ENCODE results near the gene ENTPD7.

Gene ENTPD7, protein sequence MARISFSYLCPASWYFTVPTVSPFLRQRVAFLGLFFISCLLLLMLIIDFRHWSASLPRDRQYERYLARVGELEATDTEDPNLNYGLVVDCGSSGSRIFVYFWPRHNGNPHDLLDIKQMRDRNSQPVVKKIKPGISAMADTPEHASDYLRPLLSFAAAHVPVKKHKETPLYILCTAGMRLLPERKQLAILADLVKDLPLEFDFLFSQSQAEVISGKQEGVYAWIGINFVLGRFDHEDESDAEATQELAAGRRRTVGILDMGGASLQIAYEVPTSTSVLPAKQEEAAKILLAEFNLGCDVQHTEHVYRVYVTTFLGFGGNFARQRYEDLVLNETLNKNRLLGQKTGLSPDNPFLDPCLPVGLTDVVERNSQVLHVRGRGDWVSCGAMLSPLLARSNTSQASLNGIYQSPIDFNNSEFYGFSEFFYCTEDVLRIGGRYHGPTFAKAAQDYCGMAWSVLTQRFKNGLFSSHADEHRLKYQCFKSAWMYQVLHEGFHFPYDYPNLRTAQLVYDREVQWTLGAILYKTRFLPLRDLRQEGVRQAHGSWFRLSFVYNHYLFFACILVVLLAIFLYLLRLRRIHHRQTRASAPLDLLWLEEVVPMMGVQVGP

DNA sequence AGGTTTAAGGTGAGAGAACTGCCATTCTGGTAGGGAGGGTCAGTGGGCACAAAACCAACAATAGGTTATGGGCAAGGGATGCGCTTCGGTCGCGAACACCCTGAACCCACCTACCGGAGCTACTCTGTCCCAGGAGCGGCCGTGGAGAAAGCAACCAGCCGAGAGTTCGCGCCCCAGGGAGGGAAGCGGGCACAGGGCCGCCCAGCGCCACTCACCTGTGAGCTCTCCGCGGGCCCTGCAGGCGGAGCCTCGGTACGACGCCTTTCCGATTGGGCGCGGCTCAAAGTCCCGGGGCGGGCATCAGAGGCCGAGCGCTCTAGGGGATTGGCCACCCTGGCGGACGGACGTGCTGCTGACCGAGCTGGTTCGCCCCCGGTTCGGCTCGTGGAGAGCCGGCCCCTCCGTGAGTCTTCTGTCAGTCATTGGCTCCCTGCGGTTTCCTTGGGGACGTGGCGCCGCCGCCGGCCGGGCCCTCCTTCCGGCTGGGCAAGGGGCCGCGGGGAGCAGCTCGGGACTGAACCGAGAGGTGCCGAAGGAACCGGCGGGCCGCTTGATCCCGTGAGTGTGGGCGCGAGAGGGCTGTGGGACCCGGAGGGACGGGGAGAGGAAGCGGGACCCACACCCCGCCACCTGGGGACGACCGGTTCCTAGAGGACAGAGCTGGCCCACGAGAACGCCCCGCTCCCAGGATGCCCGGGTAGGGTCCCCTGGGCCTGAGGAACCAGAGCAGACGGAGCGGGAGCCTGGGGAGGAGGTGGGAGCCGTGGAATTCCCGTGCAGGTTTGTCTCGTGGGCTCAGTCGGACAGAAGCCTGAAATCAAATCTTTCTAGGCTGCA lies at the start of gene ENTPD7:
Gene ENTPD7, plus strand, starts transcription at position 479 of the 837 bp plus-strand sequence. CDS start 448 bp downstream, outside the sequence.
- H3K9me3 ChIP-seq (ENCODE audit: control insufficient read depth, insufficient read depth, low read length) = no peaks in the 10 kb centered on the region
- DNase-seq (ENCODE audit: low read depth, low spot score) = peak; percentile 92
- peak within 1 kb of the TSS; percentile 73; the same call in 1 of the 2 replicates for H3K4me3 ChIP-seq (ENCODE audit: low read length)
- no peaks in the 10 kb centered on the region for H3K4me1 ChIP-seq (ENCODE audit: control insufficient read depth, insufficient read depth, low read length)
- no peaks in the 10 kb centered on the region for H3K36me3 ChIP-seq (ENCODE audit: control insufficient read depth, insufficient read depth, low read length)
- H3K27me3 ChIP-seq (ENCODE audit: control insufficient read depth, insufficient read depth, low read length) = no peaks in the 10 kb centered on the region; the same call in 1 of the 2 replicates
- no peak within 1 kb of the TSS for H3K27ac ChIP-seq (ENCODE audit: low read length)
- no CpG with 5 or more reads among the region's 71 CpGs for WGBS (ENCODE audit: insufficient coverage, insufficient read length)

DNA sequence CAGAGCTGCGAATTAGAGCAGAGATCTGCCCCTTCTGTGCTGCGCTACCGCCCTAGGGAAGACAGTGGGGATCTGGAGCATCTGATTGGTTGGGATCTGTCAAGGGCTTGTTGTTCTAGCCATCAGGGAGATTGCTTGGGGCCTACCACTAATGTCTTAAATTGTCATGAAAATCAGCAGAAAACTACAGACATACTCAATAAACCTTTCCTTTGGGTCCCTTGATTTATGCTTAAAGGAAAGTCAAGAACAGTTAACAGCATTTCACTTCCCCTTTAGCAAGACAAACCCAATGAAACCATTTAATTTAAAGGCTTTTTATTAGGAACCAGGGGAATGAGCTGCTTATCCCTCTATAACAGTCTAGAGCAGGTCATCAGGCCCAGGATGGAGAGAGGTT lies 49.1 kb upstream of the ENTPD7 start:
- H3K9me3 ChIP-seq (ENCODE audit: control insufficient read depth, insufficient read depth, low read length) = no peaks in the 10 kb centered on the region
- no peak overlapping the region for H3K27ac ChIP-seq (ENCODE audit: low read length)
- H3K27me3 ChIP-seq (ENCODE audit: control insufficient read depth, insufficient read depth, low read length) = no peaks in the 10 kb centered on the region
- H3K4me1 ChIP-seq (ENCODE audit: control insufficient read depth, insufficient read depth, low read length) = no peaks in the 10 kb centered on the region
- 0 out of 2 replicates have a peak, but pooled peaks cover 4% of the 10 kb centered on the region for H3K36me3 ChIP-seq (ENCODE audit: control insufficient read depth, insufficient read depth, low read length)
- no peak overlapping the region for H3K4me3 ChIP-seq (ENCODE audit: low read length)
- no CpG with 5 or more reads among the region's 3 CpGs for WGBS (ENCODE audit: insufficient coverage, insufficient read length)
- no peak for DNase-seq (ENCODE audit: low read depth, low spot score)

DNA sequence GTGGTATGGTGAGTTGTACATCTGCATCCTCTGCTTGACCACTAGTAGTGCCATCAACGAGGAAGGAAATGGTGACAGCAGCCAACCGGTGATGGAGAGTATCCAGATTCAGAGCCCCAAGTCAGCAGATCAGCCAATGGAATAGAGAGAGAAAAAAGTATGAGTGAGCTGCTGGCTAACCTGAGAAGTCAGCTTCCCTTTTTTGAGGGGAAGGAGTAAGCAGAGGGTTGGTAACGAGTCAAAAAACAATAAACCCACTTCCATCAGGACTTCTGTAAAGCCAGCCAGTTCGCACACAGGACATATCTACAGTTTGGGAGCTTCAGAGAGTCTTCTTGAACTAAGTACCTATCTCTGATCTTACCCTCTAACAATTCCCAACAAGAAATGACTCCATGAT lies 48.0 kb upstream of the ENTPD7 start:
- DNase-seq (ENCODE audit: low read depth, low spot score) = no peak
- Histone ChIP-seq H3K4me1 (ENCODE audit: control insufficient read depth, insufficient read depth, low read length) (no peaks in the 10 kb centered on the region), H3K27me3 (ENCODE audit: control insufficient read depth, insufficient read depth, low read length) (no peaks in the 10 kb centered on the region), H3K4me3 (ENCODE audit: low read length) (no peak overlapping the region), H3K9me3 (ENCODE audit: control insufficient read depth, insufficient read depth, low read length) (no peaks in the 10 kb centered on the region), H3K27ac (ENCODE audit: low read length) (no peak overlapping the region), H3K36me3 (ENCODE audit: control insufficient read depth, insufficient read depth, low read length) (0 out of 2 replicates have a peak, but pooled peaks cover 4% of the 10 kb centered on the region)
- no CpG with 5 or more reads among the region's 4 CpGs for WGBS (ENCODE audit: insufficient coverage, insufficient read length)

GRCh38 chr10:99612167-99612831 lies 47.0 kb upstream of the ENTPD7 start:
- Histone ChIP-seq H3K36me3 (ENCODE audit: control insufficient read depth, insufficient read depth, low read length) (0 out of 2 replicates have a peak, but pooled peaks cover 4% of the 10 kb centered on the region), H3K9me3 (ENCODE audit: control insufficient read depth, insufficient read depth, low read length) (no peaks in the 10 kb centered on the region), H3K4me1 (ENCODE audit: control insufficient read depth, insufficient read depth, low read length) (no peaks in the 10 kb centered on the region), H3K27me3 (ENCODE audit: control insufficient read depth, insufficient read depth, low read length) (no peaks in the 10 kb centered on the region), H3K4me3 (ENCODE audit: low read length) (no peak overlapping the region), H3K27ac (ENCODE audit: low read length) (no peak overlapping the region)
- no CpG with 5 or more reads among the region's 7 CpGs for WGBS (ENCODE audit: insufficient coverage, insufficient read length)
- no peak for DNase-seq (ENCODE audit: low read depth, low spot score)

GRCh38 chr10:99615426-99615825 lies 43.9 kb upstream of the ENTPD7 start:
- no peak overlapping the region for H3K4me3 ChIP-seq (ENCODE audit: low read length)
- H3K9me3 ChIP-seq (ENCODE audit: control insufficient read depth, insufficient read depth, low read length) = no peaks in the 10 kb centered on the region
- DNase-seq (ENCODE audit: low read depth, low spot score) = no peak
- H3K4me1 ChIP-seq (ENCODE audit: control insufficient read depth, insufficient read depth, low read length) = no peaks in the 10 kb centered on the region
- 0 out of 2 replicates have a peak, but pooled peaks cover 4% of the 10 kb centered on the region for H3K36me3 ChIP-seq (ENCODE audit: control insufficient read depth, insufficient read depth, low read length)
- H3K27ac ChIP-seq (ENCODE audit: low read length) = no peak overlapping the region
- WGBS (ENCODE audit: insufficient coverage, insufficient read length) = no CpG with 5 or more reads among the region's 4 CpGs
- no peaks in the 10 kb centered on the region for H3K27me3 ChIP-seq (ENCODE audit: control insufficient read depth, insufficient read depth, low read length)

GRCh38 chr10:99617696-99618095 lies 41.6 kb upstream of the ENTPD7 start:
- no peaks in the 10 kb centered on the region for H3K27me3 ChIP-seq (ENCODE audit: control insufficient read depth, insufficient read depth, low read length)
- no peaks in the 10 kb centered on the region for H3K9me3 ChIP-seq (ENCODE audit: control insufficient read depth, insufficient read depth, low read length)
- WGBS (ENCODE audit: insufficient coverage, insufficient read length) = no CpG with 5 or more reads among the region's 2 CpGs
- no peaks in the 10 kb centered on the region for H3K36me3 ChIP-seq (ENCODE audit: control insufficient read depth, insufficient read depth, low read length)
- DNase-seq (ENCODE audit: low read depth, low spot score) = no peak
- H3K27ac ChIP-seq (ENCODE audit: low read length) = no peak overlapping the region
- H3K4me3 ChIP-seq (ENCODE audit: low read length) = no peak overlapping the region
- no peaks in the 10 kb centered on the region for H3K4me1 ChIP-seq (ENCODE audit: control insufficient read depth, insufficient read depth, low read length)

DNA sequence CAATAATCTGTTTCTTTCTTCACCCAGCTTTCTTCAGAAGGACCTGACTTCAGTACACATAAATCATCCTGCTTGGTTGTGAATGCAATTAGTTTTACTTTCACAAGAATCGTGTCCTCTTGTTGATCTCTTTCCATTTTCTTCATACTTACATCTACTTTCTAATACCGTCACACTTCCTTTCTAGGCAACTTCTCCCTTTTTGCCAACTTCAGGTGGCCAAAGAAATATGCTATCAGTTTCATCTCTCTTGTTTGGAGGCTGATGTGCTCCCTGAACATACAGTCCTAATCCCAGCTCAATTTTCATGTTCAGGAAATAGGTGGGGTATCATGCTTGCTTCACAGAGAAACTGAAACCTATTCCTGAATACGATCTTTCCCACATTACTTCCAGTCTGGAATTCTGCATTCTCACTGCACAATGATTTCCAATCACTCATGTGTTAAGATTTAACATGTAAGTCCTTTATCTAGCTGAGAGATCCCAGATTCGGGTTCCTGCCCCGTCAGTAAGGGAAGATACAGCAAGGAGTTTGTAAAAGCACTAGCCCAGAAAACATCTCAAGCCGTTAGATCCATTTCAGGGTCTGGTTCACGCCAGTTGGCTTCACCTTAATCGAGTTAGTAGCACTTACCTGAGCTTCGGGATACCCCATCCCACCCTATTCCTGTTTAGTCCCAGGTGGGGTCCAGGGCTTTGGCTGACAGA lies 40.1 kb upstream of the ENTPD7 start:
- Histone ChIP-seq H3K27ac (ENCODE audit: low read length) (no peak overlapping the region), H3K4me1 (ENCODE audit: control insufficient read depth, insufficient read depth, low read length) (no peaks in the 10 kb centered on the region), H3K36me3 (ENCODE audit: control insufficient read depth, insufficient read depth, low read length) (no peaks in the 10 kb centered on the region), H3K27me3 (ENCODE audit: control insufficient read depth, insufficient read depth, low read length) (no peaks in the 10 kb centered on the region), H3K4me3 (ENCODE audit: low read length) (peak overlapping the region; percentile 78; the same call in 1 of the 2 replicates), H3K9me3 (ENCODE audit: control insufficient read depth, insufficient read depth, low read length) (no peaks in the 10 kb centered on the region)
- WGBS (ENCODE audit: insufficient coverage, insufficient read length) = 100% methylated on average over 2 of the region's 9 CpGs
- DNase-seq (ENCODE audit: low read depth, low spot score) = no peak

- DNase-seq (ENCODE audit: low read depth, low spot score) = peak; percentile 99
- H3K36me3 ChIP-seq (ENCODE audit: control insufficient read depth, insufficient read depth, low read length) = no peaks in the 10 kb centered on the region
- H3K27me3 ChIP-seq (ENCODE audit: control insufficient read depth, insufficient read depth, low read length) = no peaks in the 10 kb centered on the region
- no peak within 1 kb of the TSS for H3K27ac ChIP-seq (ENCODE audit: low read length)
- H3K4me3 ChIP-seq (ENCODE audit: low read length) = peak within 1 kb of the TSS; percentile 78
- no CpG with 5 or more reads among the region's 75 CpGs for WGBS (ENCODE audit: insufficient coverage, insufficient read length)
- no peaks in the 10 kb centered on the region for H3K9me3 ChIP-seq (ENCODE audit: control insufficient read depth, insufficient read depth, low read length)
- H3K4me1 ChIP-seq (ENCODE audit: control insufficient read depth, insufficient read depth, low read length) = no peaks in the 10 kb centered on the region
These were observed 39.2 kb upstream of the ENTPD7 start, which contains the start of gene SLC25A28 for GRCh38 chr10:99619851-99620710. SLC25A28 (minus strand) TSS chr10:99620439; CDS start chr10:99620335, 104 bp downstream.
